K562 (cell line): Measurements from ENCODE around the gene EFCAB8. TPM values are rescaled to one million over a fixed set of nuclear protein-coding genes. Genes with fewer than 3 reads are reported as not detected.

Experiments
- ADNP ChIP-seq: fragments of 200-800 bp; sonication (Bioruptor generic); IDR thresholded peaks from 2 replicates; pipeline ENCODE4 v1.6.1; 2016; ENCODE audit warnings: missing genetic modification characterization, missing compliant biosample characterization
- ATF1 ChIP-seq, 2 experiments: fragments of 450-650 bp in 1 of 2; IDR thresholded peaks; 2 replicates each; pipeline ENCODE4 v1.6.1; 2016; ENCODE audit warnings: missing compliant biosample characterization in 1 of 2, missing genetic modification characterization in 1 of 2
- CREB3L1 ChIP-seq: fragments of 450-650 bp; IDR thresholded peaks from 2 replicates; pipeline ENCODE4 v1.6.1; 2014; ENCODE audit warnings: low read depth, mild to moderate bottlenecking, moderate library complexity, borderline replicate concordance
- CTBP1 ChIP-seq: fragments of 450-650 bp; IDR thresholded peaks from 2 replicates; pipeline ENCODE4 v1.6.1; 2016; ENCODE audit warnings: borderline replicate concordance
- ELF4 ChIP-seq: fragments of 450-650 bp; formaldehyde crosslinking; IDR thresholded peaks from 2 replicates; pipeline ENCODE4 v1.4.0; 2022; ENCODE audit warnings: missing genetic modification characterization
- EWSR1 ChIP-seq: fragments of 450-650 bp; IDR thresholded peaks from 2 replicates; pipeline ENCODE4 v1.6.1; 2018; ENCODE audit warnings: borderline replicate concordance, mild to moderate bottlenecking, low read depth, moderate library complexity; ENCODE audit not compliant: partially characterized antibody
- GABPA ChIP-seq: fragments of 200-800 bp; sonication (Bioruptor generic); conservative IDR thresholded peaks from 2 replicates; pipeline ENCODE4 v1.6.1; 2016; ENCODE audit warnings: low read depth, missing genetic modification characterization, missing compliant biosample characterization
- HCFC1 ChIP-seq: IDR thresholded peaks from 2 replicates; pipeline ENCODE4 v1.6.1; 2012; ENCODE audit warnings: low read depth, low read length, improper control_type of control experiment
- HMG20A ChIP-seq: fragments of 450-650 bp; formaldehyde crosslinking; conservative IDR thresholded peaks from 2 replicates; pipeline ENCODE4 v1.4.0; 2020; ENCODE audit warnings: mild to moderate bottlenecking, mixed read lengths
- HMG20B ChIP-seq: fragments of 250-450 bp; sonication (Bioruptor Pico); IDR thresholded peaks from 2 replicates; pipeline ENCODE4 v1.5.0; 2021; ENCODE audit warnings: mild to moderate bottlenecking
- HNRNPUL1 ChIP-seq: fragments of 200-400 bp; formaldehyde crosslinking; IDR thresholded peaks from 2 replicates; pipeline ENCODE4 v1.6.1; 2017; ENCODE audit warnings: low read length
- NCOA4 ChIP-seq: fragments of 450-650 bp; IDR thresholded peaks from 2 replicates; pipeline ENCODE4 v1.6.1; 2018; ENCODE audit warnings: mild to moderate bottlenecking; ENCODE audit not compliant: partially characterized antibody
- NFXL1 ChIP-seq: fragments of 450-650 bp; formaldehyde crosslinking; IDR thresholded peaks from 2 replicates; pipeline ENCODE4 v1.4.0; 2021; ENCODE audit warnings: mild to moderate bottlenecking
- NONO ChIP-seq, 2 experiments: fragments of 200-400 bp in 1 of 2; fragments of 450-650 bp in 1 of 2; formaldehyde crosslinking in 1 of 2; IDR thresholded peaks; 2 replicates each; pipeline ENCODE4 v1.6.1; 2017; ENCODE audit warnings: low read depth in 2 of 2, mild to moderate bottlenecking in 2 of 2, moderate library complexity in 2 of 2, low read length in 1 of 2
- POLR2G ChIP-seq: fragments of 200-400 bp; formaldehyde crosslinking; IDR thresholded peaks from 2 replicates; pipeline ENCODE4 v1.6.1; 2017; ENCODE audit warnings: low read depth, mild to moderate bottlenecking, antibody characterized with exemption, low read length, moderate library complexity
- SMC3 ChIP-seq: conservative IDR thresholded peaks from 2 replicates; pipeline ENCODE4 v1.6.1; 2011; ENCODE audit warnings: low read depth, low read length, improper control_type of control experiment; ENCODE audit not compliant: insufficient read depth
- ZNF184 ChIP-seq: sonication (generic); formaldehyde crosslinking; IDR thresholded peaks from 2 replicates; pipeline ENCODE4 v1.5.0; 2020; ENCODE audit warnings: missing genetic modification reagents
- ZNF436 ChIP-seq: fragments of 250-450, 450-650 bp; sonication (Bioruptor Pico); formaldehyde crosslinking; IDR thresholded peaks from 2 replicates; pipeline ENCODE4 v1.7.0; 2020; ENCODE audit warnings: mild to moderate bottlenecking
- polyA plus RNA-seq, 8 experiments: library from polyadenylated mRNA; depleted of rRNA in 4 of 8; stranded (reverse) in 5 of 8; unstranded in 3 of 8; fragments of >200 nt; fragmentation: Nextera tagmentation in 2 of 8; fragmentation: Illumina TruSeq in 1 of 8; extraction: Ambion mirVana in 2 of 8; extraction: Trizol in 1 of 8; gene quantifications; 2 replicates each; pipeline versions ENCODE4 v1.2.1 to v1.2.3, GENCODE V29; 2011 to 2014; ENCODE audit warnings: inconsistent platforms in 1 of 8, missing spikeins in 1 of 8
- total RNA-seq, 7 experiments: library from RNA; depleted of rRNA in 6 of 7; stranded (reverse); fragments of >200 nt in 6 of 7; fragmentation: Illumina TruSeq in 2 of 7; extraction: Trizol in 2 of 7; gene quantifications; 2 replicates each; pipeline versions ENCODE4 v1.2.1 to v1.2.3, GENCODE V29; 2011 to 2021; ENCODE audit warnings: low replicate concordance in 1 of 7
- TF ChIP-seq, protein P1 (sequence below): IDR thresholded peaks from 2 replicates; pipeline ENCODE4 v1.6.1; 2014; ENCODE audit warnings: antibody characterized with exemption
- TF ChIP-seq, protein P2 (sequence below): fragments of 450-650 bp; IDR thresholded peaks from 2 replicates; pipeline ENCODE4 v1.6.1; 2017; ENCODE audit warnings: antibody characterized with exemption
- TF ChIP-seq, protein P3 (sequence below): sonication (generic); formaldehyde crosslinking; IDR thresholded peaks from 2 replicates; pipeline ENCODE4 v1.8.0; 2022; ENCODE audit warnings: mild to moderate bottlenecking, low read depth, missing genetic modification reagents
- TF ChIP-seq, protein P4 (sequence below): fragments of 250-450 bp; sonication (Bioruptor Pico); IDR thresholded peaks from 2 replicates; pipeline ENCODE4 v1.8.0; 2021; ENCODE audit warnings: borderline replicate concordance, mild to moderate bottlenecking, moderate library complexity; ENCODE audit not compliant: poor library complexity, severe bottlenecking

EFCAB8 gene
- total and polyA plus RNA-seq, 9 of the 15 experiments (the other 6 are each of a cell fraction or from before 2014, with no cell fraction given), result 0.03 to 0.18 (median 0.11) TPM; not detected in 6

DNA sequence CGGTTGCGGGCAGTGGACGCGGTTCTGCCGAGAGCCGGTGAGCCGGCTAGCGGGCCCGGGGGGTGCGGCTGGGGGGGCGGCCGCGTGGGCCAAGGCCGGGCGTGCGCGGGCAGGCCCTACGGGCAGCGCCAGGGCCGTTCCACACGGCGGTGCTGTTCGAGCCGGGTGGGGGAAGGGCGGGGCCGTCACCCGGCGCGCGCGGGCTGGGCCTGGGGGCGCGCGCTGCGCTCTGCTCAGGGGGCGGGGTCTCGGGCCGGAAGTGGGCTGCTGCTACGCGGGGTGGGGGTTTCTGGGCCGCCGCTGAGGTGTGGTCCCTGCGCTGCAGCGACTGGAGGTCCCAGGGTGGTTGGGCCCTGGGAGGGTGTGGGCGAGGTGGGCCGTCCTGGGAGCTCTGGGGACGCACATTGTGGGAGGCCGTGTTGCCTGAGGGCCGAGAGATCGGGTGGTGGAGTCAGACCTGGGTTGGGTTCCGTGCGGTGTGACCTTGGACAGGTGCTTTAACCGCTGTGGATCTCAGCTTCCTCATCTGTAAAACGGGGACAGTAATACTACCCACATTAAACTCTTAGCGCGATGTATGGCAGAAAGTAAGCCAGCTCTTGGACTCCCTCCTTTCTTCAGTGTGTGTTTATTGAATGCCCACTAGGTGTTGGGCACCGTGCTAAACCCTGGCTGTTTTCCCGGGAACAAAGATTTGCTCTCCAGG, 38.6 kb upstream of the EFCAB8 start (continued):
- TF ChIP-seq ADNP (tag) (no peak), POLR2G (peak; percentile 82), ZNF184 (CRISPR knock-in tag) (no peak), ELF4 (0 out of 2 replicates have a peak, but pooled peaks have one; percentile 41), HMG20B (CRISPR knock-in tag) (no peak), ZNF436 (CRISPR knock-in tag) (no peak), CREB3L1 (no peak), NFXL1 (no peak), NONO (IDR thresholded peaks at IDR 0.05; ENCODE audit: low read depth in 2 of 2, low read length in 1 of 2) (peak; percentile 14 to 71; a peak in 3 of 4 replicates), HCFC1 (peak; percentile 29; the same call in 1 of the 2 replicates), HNRNPUL1 (no peak), GABPA (peak; percentile 79), HMG20A (CRISPR knock-in tag) (no peak), CTBP1 (0 out of 2 replicates have a peak, but pooled peaks have one; percentile 20), NCOA4 (no peak), EWSR1 (no peak), ATF1 (CRISPR knock-in tag; IDR thresholded peaks at IDR 0.05) (no peak), ATF1 (tag; IDR thresholded peaks at IDR 0.05) (peak; percentile 25), SMC3 (no peak)
- TF ChIP-seq, protein P1, sequence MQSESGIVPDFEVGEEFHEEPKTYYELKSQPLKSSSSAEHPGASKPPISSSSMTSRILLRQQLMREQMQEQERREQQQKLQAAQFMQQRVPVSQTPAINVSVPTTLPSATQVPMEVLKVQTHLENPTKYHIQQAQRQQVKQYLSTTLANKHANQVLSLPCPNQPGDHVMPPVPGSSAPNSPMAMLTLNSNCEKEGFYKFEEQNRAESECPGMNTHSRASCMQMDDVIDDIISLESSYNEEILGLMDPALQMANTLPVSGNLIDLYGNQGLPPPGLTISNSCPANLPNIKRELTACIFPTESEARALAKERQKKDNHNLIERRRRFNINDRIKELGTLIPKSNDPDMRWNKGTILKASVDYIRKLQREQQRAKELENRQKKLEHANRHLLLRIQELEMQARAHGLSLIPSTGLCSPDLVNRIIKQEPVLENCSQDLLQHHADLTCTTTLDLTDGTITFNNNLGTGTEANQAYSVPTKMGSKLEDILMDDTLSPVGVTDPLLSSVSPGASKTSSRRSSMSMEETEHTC, result no peak
- TF ChIP-seq, protein P2, sequence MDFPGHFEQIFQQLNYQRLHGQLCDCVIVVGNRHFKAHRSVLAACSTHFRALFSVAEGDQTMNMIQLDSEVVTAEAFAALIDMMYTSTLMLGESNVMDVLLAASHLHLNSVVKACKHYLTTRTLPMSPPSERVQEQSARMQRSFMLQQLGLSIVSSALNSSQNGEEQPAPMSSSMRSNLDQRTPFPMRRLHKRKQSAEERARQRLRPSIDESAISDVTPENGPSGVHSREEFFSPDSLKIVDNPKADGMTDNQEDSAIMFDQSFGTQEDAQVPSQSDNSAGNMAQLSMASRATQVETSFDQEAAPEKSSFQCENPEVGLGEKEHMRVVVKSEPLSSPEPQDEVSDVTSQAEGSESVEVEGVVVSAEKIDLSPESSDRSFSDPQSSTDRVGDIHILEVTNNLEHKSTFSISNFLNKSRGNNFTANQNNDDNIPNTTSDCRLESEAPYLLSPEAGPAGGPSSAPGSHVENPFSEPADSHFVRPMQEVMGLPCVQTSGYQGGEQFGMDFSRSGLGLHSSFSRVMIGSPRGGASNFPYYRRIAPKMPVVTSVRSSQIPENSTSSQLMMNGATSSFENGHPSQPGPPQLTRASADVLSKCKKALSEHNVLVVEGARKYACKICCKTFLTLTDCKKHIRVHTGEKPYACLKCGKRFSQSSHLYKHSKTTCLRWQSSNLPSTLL, result no peak
- TF ChIP-seq, protein P3, sequence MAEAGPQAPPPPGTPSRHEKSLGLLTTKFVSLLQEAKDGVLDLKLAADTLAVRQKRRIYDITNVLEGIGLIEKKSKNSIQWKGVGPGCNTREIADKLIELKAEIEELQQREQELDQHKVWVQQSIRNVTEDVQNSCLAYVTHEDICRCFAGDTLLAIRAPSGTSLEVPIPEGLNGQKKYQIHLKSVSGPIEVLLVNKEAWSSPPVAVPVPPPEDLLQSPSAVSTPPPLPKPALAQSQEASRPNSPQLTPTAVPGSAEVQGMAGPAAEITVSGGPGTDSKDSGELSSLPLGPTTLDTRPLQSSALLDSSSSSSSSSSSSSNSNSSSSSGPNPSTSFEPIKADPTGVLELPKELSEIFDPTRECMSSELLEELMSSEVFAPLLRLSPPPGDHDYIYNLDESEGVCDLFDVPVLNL (CRISPR knock-in tag), result no peak; the same call in 1 of the 2 replicates
- TF ChIP-seq, protein P4, sequence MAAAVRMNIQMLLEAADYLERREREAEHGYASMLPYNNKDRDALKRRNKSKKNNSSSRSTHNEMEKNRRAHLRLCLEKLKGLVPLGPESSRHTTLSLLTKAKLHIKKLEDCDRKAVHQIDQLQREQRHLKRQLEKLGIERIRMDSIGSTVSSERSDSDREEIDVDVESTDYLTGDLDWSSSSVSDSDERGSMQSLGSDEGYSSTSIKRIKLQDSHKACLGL (CRISPR knock-in tag), result no peak
